Right lobe of liver (tissue), 4 donors: ENCODE data around the gene MET.

Experiments
- CTCF ChIP-seq, 4 donors: fragments of 200-600 bp in 3 of 4; fragments of 450-650 bp in 1 of 4; IDR thresholded peaks; one replicate each; pipeline versions ENCODE4 v1.5.1 to v1.8.0; 2016 to 2022; ENCODE audit warnings: antibody characterized with exemption in 4 of 4, mild to moderate bottlenecking in 2 of 4
- POLR2A ChIP-seq: fragments of 450-650 bp; IDR thresholded peaks from one replicate; pipeline ENCODE4 v1.6.1; 2017; ENCODE audit warnings: antibody characterized with exemption, mild to moderate bottlenecking
- donor health status: DM: no; HTN: no; CAD: no.
- donor health status: DM: no; HTN: no; CAD: no.
- donor health status: DM: no; HTN: yes; CAD: no.

- no peak for TF ChIP-seq CTCF (IDR thresholded peaks at IDR 0.05)
- no peak for TF ChIP-seq POLR2A
These were observed 120.8 kb downstream of the MET start for GRCh38 chr7:116792813-116793212.
